HCT116 (cell line): ENCODE results near the gene FARP1.

ENCODE experiments used
- CEBPB ChIP-seq: IDR thresholded peaks from 2 replicates; pipeline ENCODE4 v1.6.1; 2012; ENCODE audit warnings: low read depth
- ELF1 ChIP-seq: IDR thresholded peaks from 2 replicates; pipeline ENCODE4 v1.6.1; 2012; ENCODE audit warnings: low read depth, borderline replicate concordance
- EZH2 ChIP-seq: fragments of 200-600 bp; sonication (generic); IDR thresholded peaks from 2 replicates; pipeline ENCODE4 v1.6.1; 2017; ENCODE audit warnings: antibody characterized with exemption, mixed run types
- POLR2A ChIP-seq: IDR thresholded peaks from 2 replicates; pipeline ENCODE4 v1.7.0; 2011; ENCODE audit warnings: borderline replicate concordance; ENCODE audit not compliant: insufficient read depth, insufficient read length; ENCODE audit errors: extremely low read depth
- POLR2AphosphoS5 ChIP-seq: IDR thresholded peaks from 2 replicates; pipeline ENCODE4 v1.6.1; 2011; ENCODE audit warnings: mild to moderate bottlenecking, low read depth, low read length, moderate library complexity
- REST ChIP-seq: IDR thresholded peaks from 2 replicates; pipeline ENCODE4 v1.6.1; 2012; ENCODE audit warnings: low read depth
- YY1 ChIP-seq: IDR thresholded peaks from 2 replicates; pipeline ENCODE4 v1.6.1; 2011; ENCODE audit warnings: low read length, low read depth, moderate library complexity, mild to moderate bottlenecking; ENCODE audit not compliant: insufficient replicate concordance; ENCODE audit errors: extremely low read depth
- TF ChIP-seq, protein P1 (sequence below), 3 experiments: fragments of 200-600 bp in 1 of 3; sonication (generic) in 1 of 3; IDR thresholded peaks in 2 of 3; conservative IDR thresholded peaks in 1 of 3; 2 replicates each; pipeline ENCODE4 v1.5.1; 2012 to 2017; ENCODE audit warnings: low read depth in 2 of 3, low read length in 2 of 3, antibody characterized with exemption in 1 of 3, borderline replicate concordance in 1 of 3, control low read depth in 1 of 3, mild to moderate bottlenecking in 1 of 3, mixed read lengths in 1 of 3, mixed run types in 1 of 3, moderate library complexity in 1 of 3; ENCODE audit not compliant: insufficient read depth in 1 of 3
- TF ChIP-seq, protein P2 (sequence below): IDR thresholded peaks from 2 replicates; pipeline ENCODE4 v1.6.1; 2012

DNA sequence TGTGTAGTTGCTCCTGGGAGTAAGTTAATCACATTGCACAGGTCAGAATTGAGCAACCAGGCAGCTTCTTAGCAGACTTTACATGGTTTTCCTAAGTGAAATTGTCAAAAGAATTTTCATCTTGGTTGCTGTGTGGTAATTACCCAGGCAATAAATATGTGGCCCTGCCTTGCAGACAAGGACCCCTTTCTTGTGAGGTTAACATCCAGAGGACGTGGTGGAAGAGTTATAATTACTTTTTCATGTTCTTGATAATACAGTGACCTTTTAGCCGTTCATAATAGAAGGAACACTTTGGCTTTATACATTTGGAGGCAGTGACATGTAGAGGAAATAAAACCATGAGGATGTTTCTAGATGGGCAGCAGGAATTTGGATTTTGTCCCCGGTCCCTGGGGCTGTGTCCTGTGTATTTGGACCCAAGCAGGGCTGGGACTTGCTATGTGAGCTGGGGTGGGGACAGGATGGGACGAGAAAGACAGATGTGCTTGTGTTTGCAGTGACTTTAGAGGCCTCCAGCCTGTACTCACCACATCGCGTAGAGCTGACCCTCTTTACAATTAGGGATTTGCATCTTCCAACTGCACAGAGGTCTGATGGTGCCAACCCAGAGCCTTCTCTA lies 277.8 kb downstream of the FARP1 start:
- TF ChIP-seq, protein P1, sequence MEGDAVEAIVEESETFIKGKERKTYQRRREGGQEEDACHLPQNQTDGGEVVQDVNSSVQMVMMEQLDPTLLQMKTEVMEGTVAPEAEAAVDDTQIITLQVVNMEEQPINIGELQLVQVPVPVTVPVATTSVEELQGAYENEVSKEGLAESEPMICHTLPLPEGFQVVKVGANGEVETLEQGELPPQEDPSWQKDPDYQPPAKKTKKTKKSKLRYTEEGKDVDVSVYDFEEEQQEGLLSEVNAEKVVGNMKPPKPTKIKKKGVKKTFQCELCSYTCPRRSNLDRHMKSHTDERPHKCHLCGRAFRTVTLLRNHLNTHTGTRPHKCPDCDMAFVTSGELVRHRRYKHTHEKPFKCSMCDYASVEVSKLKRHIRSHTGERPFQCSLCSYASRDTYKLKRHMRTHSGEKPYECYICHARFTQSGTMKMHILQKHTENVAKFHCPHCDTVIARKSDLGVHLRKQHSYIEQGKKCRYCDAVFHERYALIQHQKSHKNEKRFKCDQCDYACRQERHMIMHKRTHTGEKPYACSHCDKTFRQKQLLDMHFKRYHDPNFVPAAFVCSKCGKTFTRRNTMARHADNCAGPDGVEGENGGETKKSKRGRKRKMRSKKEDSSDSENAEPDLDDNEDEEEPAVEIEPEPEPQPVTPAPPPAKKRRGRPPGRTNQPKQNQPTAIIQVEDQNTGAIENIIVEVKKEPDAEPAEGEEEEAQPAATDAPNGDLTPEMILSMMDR (IDR thresholded peaks at IDR 0.05 in 2 of 3, conservative IDR thresholded peaks at IDR 0.05 in 1 of 3; ENCODE audit: borderline replicate concordance in 1 of 3, insufficient read depth in 1 of 3, low read depth in 2 of 3, low read length in 2 of 3): no peak
- TF ChIP-seq POLR2AphosphoS5: no peak
- no peak for TF ChIP-seq ELF1
- no peak for TF ChIP-seq POLR2A
- no peak for TF ChIP-seq REST
- TF ChIP-seq YY1: no peak
- TF ChIP-seq CEBPB: no peak
- TF ChIP-seq EZH2: no peak
- TF ChIP-seq, protein P2, sequence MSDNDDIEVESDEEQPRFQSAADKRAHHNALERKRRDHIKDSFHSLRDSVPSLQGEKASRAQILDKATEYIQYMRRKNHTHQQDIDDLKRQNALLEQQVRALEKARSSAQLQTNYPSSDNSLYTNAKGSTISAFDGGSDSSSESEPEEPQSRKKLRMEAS: no peak
